ENCODE results near the gene REPS1.

The REPS1 gene

DNA sequence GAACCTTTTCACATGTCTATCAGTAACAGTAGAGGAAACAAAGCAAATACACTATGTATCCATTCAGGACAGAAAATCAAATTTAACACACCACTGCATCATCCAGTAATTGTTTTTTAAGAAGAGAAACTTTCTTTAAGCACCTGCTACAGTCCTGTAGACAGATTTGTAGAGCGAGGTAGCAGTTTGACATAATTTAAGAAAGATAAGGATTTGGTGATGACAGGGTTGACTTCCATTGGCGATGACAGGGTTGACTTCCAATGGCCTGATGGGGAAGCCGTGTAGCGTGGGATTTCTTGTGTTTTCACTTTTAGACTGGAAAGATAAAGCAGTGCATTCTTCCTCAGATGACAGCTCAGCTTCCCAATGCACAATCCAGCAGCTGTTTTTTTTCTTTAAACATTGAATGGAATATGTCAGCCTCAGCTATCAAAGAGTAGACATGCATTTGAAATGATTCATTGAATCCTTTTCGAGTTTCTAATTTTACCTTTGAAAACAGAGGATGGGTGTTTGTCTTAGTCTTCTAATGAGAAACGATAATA lies 123.6 kb downstream of the REPS1 start:
- Histone ChIP-seq H2BK120ac (ENCODE audit: insufficient read depth, low read length, poor library complexity) (no peak overlapping the region), H3K4ac (ENCODE audit: low read depth, low read length) (no peak overlapping the region), H3K23ac (ENCODE audit: low read length) (no peak overlapping the region), H3K79me1 (ENCODE audit: low read length) (no peaks in the 10 kb centered on the region), H2AK5ac (ENCODE audit: low read length) (no peak overlapping the region), H3K4me2 (ENCODE audit: low read length) (no peak overlapping the region), H3K9ac (ENCODE audit: low read length) (no peak overlapping the region), H4K12ac (ENCODE audit: low read depth, low read length) (no peak overlapping the region), H4K8ac (ENCODE audit: low read depth, low read length) (no peak overlapping the region), H2BK5ac (ENCODE audit: low read depth, low read length, poor library complexity) (no peak overlapping the region), H3K4me3 (ENCODE audit: low read depth, low read length) (no peak overlapping the region), H3K27ac (ENCODE audit: low read depth, low read length) (no peak overlapping the region), H2BK12ac (ENCODE audit: low read length) (no peak overlapping the region), H3K9me3 (ENCODE audit: insufficient read depth, low read depth, low read length) (no peaks in the 10 kb centered on the region), H3K18ac (ENCODE audit: low read length) (no peak overlapping the region), H3K14ac (ENCODE audit: low read length) (no peak overlapping the region), H4K91ac (ENCODE audit: low read depth, low read length) (no peak overlapping the region), H2AFZ (ENCODE audit: insufficient read depth, low read length, poor library complexity) (no peak overlapping the region), H3K4me1 (ENCODE audit: control insufficient read depth in 1 of 2, insufficient read depth in 2 of 2, low read length in 2 of 2) (peaks cover 0 to 2% of the 10 kb centered on the region in 2 experiments), H3K36me3 (ENCODE audit: control insufficient read depth in 1 of 2, insufficient read depth in 2 of 2, low read length in 2 of 2) (no peaks in the 10 kb centered on the region), H3K27me3 (ENCODE audit: insufficient read depth, low read length) (no peaks in the 10 kb centered on the region), H3K79me2 (ENCODE audit: control insufficient read depth, insufficient read depth, low read length, poor library complexity) (no peaks in the 10 kb centered on the region)
- WGBS (ENCODE audit: extremely low coverage, insufficient coverage, insufficient read length) = no CpG with 5 or more reads among the region's 6 CpGs
- peak; percentile 12 to 37 for DNase-seq

GRCh38 chr6:138863321-138863720 lies 124.7 kb downstream of the REPS1 start:
- no peak overlapping the region for H3K4ac ChIP-seq (ENCODE audit: low read depth, low read length)
- no peak overlapping the region for H3K18ac ChIP-seq (ENCODE audit: low read length)
- H3K4me1 ChIP-seq (ENCODE audit: control insufficient read depth in 1 of 2, insufficient read depth in 2 of 2, low read length in 2 of 2) = no peaks in the 10 kb centered on the region
- no peak overlapping the region for H4K91ac ChIP-seq (ENCODE audit: low read depth, low read length)
- no CpG with 5 or more reads among the region's 9 CpGs for WGBS (ENCODE audit: extremely low coverage, insufficient coverage, insufficient read length)
- no peak overlapping the region for H4K8ac ChIP-seq (ENCODE audit: low read depth, low read length)
- no peak overlapping the region for H2BK12ac ChIP-seq (ENCODE audit: low read length)
- no peaks in the 10 kb centered on the region for H3K79me2 ChIP-seq (ENCODE audit: control insufficient read depth, insufficient read depth, low read length, poor library complexity)
- no peak overlapping the region for H2AK5ac ChIP-seq (ENCODE audit: low read length)
- H2BK120ac ChIP-seq (ENCODE audit: insufficient read depth, low read length, poor library complexity) = no peak overlapping the region
- no peaks in the 10 kb centered on the region for H3K79me1 ChIP-seq (ENCODE audit: low read length)
- H2AFZ ChIP-seq (ENCODE audit: insufficient read depth, low read length, poor library complexity) = no peak overlapping the region
- no peak overlapping the region for H2BK5ac ChIP-seq (ENCODE audit: low read depth, low read length, poor library complexity)
- H3K27me3 ChIP-seq (ENCODE audit: insufficient read depth, low read length) = no peaks in the 10 kb centered on the region
- no peaks in the 10 kb centered on the region for H3K9me3 ChIP-seq (ENCODE audit: insufficient read depth, low read depth, low read length)
- H3K14ac ChIP-seq (ENCODE audit: low read length) = no peak overlapping the region
- no peak overlapping the region for H3K27ac ChIP-seq (ENCODE audit: low read depth, low read length)
- H3K4me3 ChIP-seq (ENCODE audit: low read depth, low read length) = no peak overlapping the region
- no peaks in the 10 kb centered on the region for H3K36me3 ChIP-seq (ENCODE audit: control insufficient read depth in 1 of 2, insufficient read depth in 2 of 2, low read length in 2 of 2)
- no peak overlapping the region for H3K9ac ChIP-seq (ENCODE audit: low read length)
- no peak overlapping the region for H3K4me2 ChIP-seq (ENCODE audit: low read length)
- no peak overlapping the region for H4K12ac ChIP-seq (ENCODE audit: low read depth, low read length)
- DNase-seq = no peak
- no peak overlapping the region for H3K23ac ChIP-seq (ENCODE audit: low read length)

- Histone ChIP-seq H3K18ac (ENCODE audit: low read length) (no peak overlapping the region), H3K4me2 (ENCODE audit: low read length) (no peak overlapping the region), H4K8ac (ENCODE audit: low read depth, low read length) (no peak overlapping the region), H3K9ac (ENCODE audit: low read length) (no peak overlapping the region), H2AK5ac (ENCODE audit: low read length) (no peak overlapping the region), H2BK12ac (ENCODE audit: low read length) (no peak overlapping the region), H3K14ac (ENCODE audit: low read length) (no peak overlapping the region), H3K36me3 (ENCODE audit: control insufficient read depth in 1 of 2, insufficient read depth in 2 of 2, low read length in 2 of 2) (no peaks in the 10 kb centered on the region), H2BK120ac (ENCODE audit: insufficient read depth, low read length, poor library complexity) (no peak overlapping the region), H3K27ac (ENCODE audit: low read depth, low read length) (no peak overlapping the region), H3K4me1 (ENCODE audit: control insufficient read depth in 1 of 2, insufficient read depth in 2 of 2, low read length in 2 of 2) (no peaks in the 10 kb centered on the region), H2AFZ (ENCODE audit: insufficient read depth, low read length, poor library complexity) (no peak overlapping the region), H3K4me3 (ENCODE audit: low read depth, low read length) (no peak overlapping the region), H3K4ac (ENCODE audit: low read depth, low read length) (no peak overlapping the region), H3K79me2 (ENCODE audit: control insufficient read depth, insufficient read depth, low read length, poor library complexity) (no peaks in the 10 kb centered on the region), H3K9me3 (ENCODE audit: insufficient read depth, low read depth, low read length) (no peaks in the 10 kb centered on the region), H3K79me1 (ENCODE audit: low read length) (no peaks in the 10 kb centered on the region), H4K12ac (ENCODE audit: low read depth, low read length) (no peak overlapping the region), H3K27me3 (ENCODE audit: insufficient read depth, low read length) (no peaks in the 10 kb centered on the region), H4K91ac (ENCODE audit: low read depth, low read length) (no peak overlapping the region), H2BK5ac (ENCODE audit: low read depth, low read length, poor library complexity) (no peak overlapping the region), H3K23ac (ENCODE audit: low read length) (no peak overlapping the region)
- no peak for DNase-seq
- no CpG with 5 or more reads among the region's 8 CpGs for WGBS (ENCODE audit: extremely low coverage, insufficient coverage, insufficient read length)
Measured at GRCh38 chr6:138862456-138862855, 125.6 kb downstream of the REPS1 start.

- H4K12ac ChIP-seq (ENCODE audit: low read depth, low read length) = no peak overlapping the region
- no peaks in the 10 kb centered on the region for H3K27me3 ChIP-seq (ENCODE audit: insufficient read depth, low read length)
- no peak overlapping the region for H3K4me2 ChIP-seq (ENCODE audit: low read length)
- H3K4me3 ChIP-seq (ENCODE audit: low read depth, low read length) = no peak overlapping the region
- H2AK5ac ChIP-seq (ENCODE audit: low read length) = no peak overlapping the region
- H3K27ac ChIP-seq (ENCODE audit: low read depth, low read length) = no peak overlapping the region
- no peak overlapping the region for H3K18ac ChIP-seq (ENCODE audit: low read length)
- H4K91ac ChIP-seq (ENCODE audit: low read depth, low read length) = no peak overlapping the region
- H2BK120ac ChIP-seq (ENCODE audit: insufficient read depth, low read length, poor library complexity) = no peak overlapping the region
- no peaks in the 10 kb centered on the region for H3K4me1 ChIP-seq (ENCODE audit: control insufficient read depth in 1 of 2, insufficient read depth in 2 of 2, low read length in 2 of 2)
- no peaks in the 10 kb centered on the region for H3K9me3 ChIP-seq (ENCODE audit: insufficient read depth, low read depth, low read length)
- no peak overlapping the region for H3K23ac ChIP-seq (ENCODE audit: low read length)
- H2AFZ ChIP-seq (ENCODE audit: insufficient read depth, low read length, poor library complexity) = no peak overlapping the region
- H3K79me1 ChIP-seq (ENCODE audit: low read length) = no peaks in the 10 kb centered on the region
- DNase-seq = no peak
- H3K9ac ChIP-seq (ENCODE audit: low read length) = no peak overlapping the region
- H2BK5ac ChIP-seq (ENCODE audit: low read depth, low read length, poor library complexity) = no peak overlapping the region
- H2BK12ac ChIP-seq (ENCODE audit: low read length) = no peak overlapping the region
- H4K8ac ChIP-seq (ENCODE audit: low read depth, low read length) = no peak overlapping the region
- WGBS (ENCODE audit: extremely low coverage, insufficient coverage, insufficient read length) = no CpG with 5 or more reads among the region's 10 CpGs
- no peak overlapping the region for H3K14ac ChIP-seq (ENCODE audit: low read length)
- H3K36me3 ChIP-seq (ENCODE audit: control insufficient read depth in 1 of 2, insufficient read depth in 2 of 2, low read length in 2 of 2) = no peaks in the 10 kb centered on the region
- H3K79me2 ChIP-seq (ENCODE audit: control insufficient read depth, insufficient read depth, low read length, poor library complexity) = no peaks in the 10 kb centered on the region
- H3K4ac ChIP-seq (ENCODE audit: low read depth, low read length) = no peak overlapping the region
Measured at GRCh38 chr6:138857775-138858174, 130.3 kb downstream of the REPS1 start.

Measured in trophoblast cell (in vitro differentiated cells and primary cell).